Measurements from ENCODE around the gene SLC6A3. TPM values are rescaled to one million over a fixed set of nuclear protein-coding genes. Genes with fewer than 3 reads are reported as not detected.

The SLC6A3 gene
- total RNA-seq, 1 donor from 2014 or later = 0.10 TPM

GRCh38 chr5:1412163-1412562 lies 33.1 kb downstream of the SLC6A3 start:
- Mint-ChIP-seq H3K36me3 (ENCODE audit: low read depth, unreplicated experiment) (peaks cover 3% of the 10 kb centered on the region), H3K9me3 (ENCODE audit: unreplicated experiment) (no peaks in the 10 kb centered on the region), H3K4me3 (ENCODE audit: unreplicated experiment) (no peak overlapping the region), H3K27me3 (ENCODE audit: unreplicated experiment) (peaks cover 18% of the 10 kb centered on the region), H3K27ac (ENCODE audit: unreplicated experiment) (no peak overlapping the region), H3K4me1 (ENCODE audit: unreplicated experiment) (no peaks in the 10 kb centered on the region)
- no peak for DNase-seq (ENCODE audit: low spot score)
- no peak for TF ChIP-seq CTCF (IDR thresholded peaks at IDR 0.05; ENCODE audit: unreplicated experiment)

- no peaks in the 10 kb centered on the region for H3K4me1 Mint-ChIP-seq (ENCODE audit: unreplicated experiment)
- no peaks in the 10 kb centered on the region for H3K9me3 Mint-ChIP-seq (ENCODE audit: unreplicated experiment)
- TF ChIP-seq CTCF (IDR thresholded peaks at IDR 0.05; ENCODE audit: unreplicated experiment) = no peak
- H3K4me3 Mint-ChIP-seq (ENCODE audit: unreplicated experiment) = no peak overlapping the region
- peaks cover 12% of the 10 kb centered on the region for H3K27me3 Mint-ChIP-seq (ENCODE audit: unreplicated experiment)
- no peaks in the 10 kb centered on the region for H3K36me3 Mint-ChIP-seq (ENCODE audit: low read depth, unreplicated experiment)
- DNase-seq (ENCODE audit: low spot score) = no peak
- no peak overlapping the region for H3K27ac Mint-ChIP-seq (ENCODE audit: unreplicated experiment)
Observed at GRCh38 chr5:1411099-1411498, 34.1 kb downstream of the SLC6A3 start.

- H3K27ac Mint-ChIP-seq (ENCODE audit: unreplicated experiment) = no peak overlapping the region
- no peak for DNase-seq (ENCODE audit: low spot score)
- H3K4me3 Mint-ChIP-seq (ENCODE audit: unreplicated experiment) = no peak overlapping the region
- no peaks in the 10 kb centered on the region for H3K36me3 Mint-ChIP-seq (ENCODE audit: low read depth, unreplicated experiment)
- no peaks in the 10 kb centered on the region for H3K4me1 Mint-ChIP-seq (ENCODE audit: unreplicated experiment)
- peaks cover 11% of the 10 kb centered on the region for H3K27me3 Mint-ChIP-seq (ENCODE audit: unreplicated experiment)
- no peaks in the 10 kb centered on the region for H3K9me3 Mint-ChIP-seq (ENCODE audit: unreplicated experiment)
- TF ChIP-seq CTCF (IDR thresholded peaks at IDR 0.05; ENCODE audit: unreplicated experiment) = no peak
Observed at GRCh38 chr5:1410156-1411014, 34.9 kb downstream of the SLC6A3 start.

GRCh38 chr5:1409381-1410110 lies 35.7 kb downstream of the SLC6A3 start:
- Mint-ChIP-seq H3K4me3 (ENCODE audit: unreplicated experiment) (no peak overlapping the region), H3K27me3 (ENCODE audit: unreplicated experiment) (peaks cover 9% of the 10 kb centered on the region), H3K36me3 (ENCODE audit: low read depth, unreplicated experiment) (no peaks in the 10 kb centered on the region), H3K9me3 (ENCODE audit: unreplicated experiment) (no peaks in the 10 kb centered on the region), H3K27ac (ENCODE audit: unreplicated experiment) (no peak overlapping the region), H3K4me1 (ENCODE audit: unreplicated experiment) (no peaks in the 10 kb centered on the region)
- TF ChIP-seq CTCF (IDR thresholded peaks at IDR 0.05; ENCODE audit: unreplicated experiment) = no peak
- DNase-seq (ENCODE audit: low spot score) = peak; percentile 46

Measured in endothelial cell (in vitro differentiated cells).